Left kidney (tissue), 2 donors: Measurements from ENCODE around the gene ARHGAP12. TPM values are rescaled to one million over a fixed set of nuclear protein-coding genes. Genes with fewer than 3 reads are reported as not detected.

Source experiments
- DNase-seq: peaks from one replicate; pipeline ENCODE4 v3.0.0-alpha.2; 2013
- polyA plus RNA-seq: library from polyadenylated mRNA; unstranded; fragments of 120-200 nt; gene quantifications from one replicate; pipeline ENCODE4 v1.2.1, GENCODE V29; 2013; ENCODE audit not compliant: insufficient read length

The ARHGAP12 gene
- polyA plus RNA-seq, 1 donor, result 49.9 TPM

GRCh38 chr10:31952066-31952465 lies 23.4 kb upstream of the ARHGAP12 start:
- no peak for DNase-seq

DNA sequence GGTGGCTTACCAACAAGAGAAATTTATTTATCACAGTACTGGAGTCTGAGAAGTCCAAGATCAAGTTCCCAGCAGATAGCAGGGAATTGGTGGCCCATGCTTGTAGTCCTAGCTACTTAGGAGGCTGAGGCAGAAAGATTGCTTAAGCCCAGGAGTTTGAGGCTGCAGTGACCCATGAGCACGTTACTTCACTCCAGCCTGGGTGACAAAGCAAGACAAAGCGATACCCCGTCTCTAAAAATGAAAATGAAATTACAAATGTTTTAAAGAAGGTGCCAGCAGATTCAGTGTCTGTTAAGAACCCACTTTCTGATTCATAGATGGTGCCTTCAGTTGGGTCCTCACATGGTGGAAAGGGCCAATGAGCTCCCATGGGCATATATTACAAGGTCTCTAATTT lies 20.6 kb upstream of the ARHGAP12 start:
- no peak for DNase-seq

DNA sequence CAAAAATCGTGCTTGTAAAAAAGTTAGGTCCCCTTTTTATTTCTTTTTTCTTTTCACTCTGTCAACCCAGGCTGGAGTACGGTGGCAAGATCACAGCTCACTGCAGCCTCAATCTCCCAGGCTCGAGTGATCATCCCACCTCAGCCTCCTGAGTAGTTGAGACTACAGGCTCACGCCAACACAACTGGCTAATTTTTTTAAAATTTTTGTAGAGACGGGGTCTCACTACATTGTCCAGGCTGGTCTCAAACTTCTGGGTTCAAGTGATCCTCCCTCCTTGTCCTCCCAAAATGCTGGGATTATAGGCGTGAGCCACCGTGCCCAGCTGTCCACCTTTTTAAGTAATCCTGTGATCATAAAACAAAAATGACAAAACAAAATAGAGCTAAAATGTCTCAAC lies 19.4 kb upstream of the ARHGAP12 start:
- no peak for DNase-seq

GRCh38 chr10:31947144-31947926 lies 18.7 kb upstream of the ARHGAP12 start:
- peak; percentile 44 for DNase-seq

- no peak for DNase-seq
Measured at GRCh38 chr10:31945392-31945791, 16.8 kb upstream of the ARHGAP12 start.

DNA sequence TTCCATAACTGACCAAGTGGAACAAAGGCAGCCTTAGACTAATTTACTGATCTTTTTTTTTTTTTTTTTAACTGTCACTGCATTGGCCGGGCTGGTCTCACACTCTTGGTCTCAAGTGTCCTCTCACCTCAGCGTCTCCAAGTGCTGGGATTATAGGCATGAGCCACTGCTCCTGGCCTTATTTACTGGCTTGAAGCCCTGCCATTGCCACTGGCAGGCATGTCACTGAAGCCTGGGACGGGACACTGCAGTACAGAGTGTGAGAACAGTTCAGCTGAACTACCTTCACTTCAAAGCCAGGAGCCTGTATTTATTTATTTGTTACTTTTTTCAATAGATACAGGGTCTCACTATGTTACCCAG lies 15.4 kb upstream of the ARHGAP12 start:
- no peak for DNase-seq

DNA sequence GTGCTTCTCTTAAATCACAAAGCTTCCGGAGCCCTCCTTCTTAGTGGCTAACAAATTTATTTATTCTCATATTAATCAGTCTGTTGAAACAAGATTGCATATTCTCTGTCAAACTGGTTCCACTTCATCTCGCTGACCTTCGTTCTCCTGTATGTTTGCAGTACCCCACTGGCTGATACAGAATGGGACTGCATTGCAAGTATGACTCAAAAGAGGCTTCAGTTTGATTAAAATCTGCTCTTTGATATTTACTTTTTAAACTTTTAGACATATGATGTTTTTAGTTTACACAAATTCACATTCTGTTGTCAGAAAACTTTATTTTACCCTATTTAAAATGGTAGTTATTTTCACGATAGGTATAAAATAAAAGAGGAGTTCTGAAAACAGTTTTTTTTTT lies 14.3 kb upstream of the ARHGAP12 start:
- no peak for DNase-seq

DNA sequence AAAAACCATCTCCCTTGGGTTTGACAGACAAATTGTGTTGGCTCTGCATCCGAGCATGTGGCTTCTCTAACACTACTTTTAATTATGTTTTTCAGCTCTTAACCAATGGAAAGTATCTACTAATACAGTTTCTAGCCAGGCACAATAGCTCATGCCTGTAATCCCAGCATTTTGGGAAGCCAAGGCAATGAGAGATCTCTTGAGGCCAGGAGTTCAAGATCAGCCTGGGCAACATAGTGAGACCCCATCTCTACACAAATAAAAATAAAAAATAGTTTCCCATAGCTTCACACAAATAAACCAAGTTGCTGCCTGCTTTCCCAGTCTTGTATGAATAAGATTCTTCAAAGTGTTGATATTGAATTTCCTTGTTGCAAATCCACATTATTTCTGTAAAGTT lies 13.8 kb upstream of the ARHGAP12 start:
- DNase-seq, result no peak

DNA sequence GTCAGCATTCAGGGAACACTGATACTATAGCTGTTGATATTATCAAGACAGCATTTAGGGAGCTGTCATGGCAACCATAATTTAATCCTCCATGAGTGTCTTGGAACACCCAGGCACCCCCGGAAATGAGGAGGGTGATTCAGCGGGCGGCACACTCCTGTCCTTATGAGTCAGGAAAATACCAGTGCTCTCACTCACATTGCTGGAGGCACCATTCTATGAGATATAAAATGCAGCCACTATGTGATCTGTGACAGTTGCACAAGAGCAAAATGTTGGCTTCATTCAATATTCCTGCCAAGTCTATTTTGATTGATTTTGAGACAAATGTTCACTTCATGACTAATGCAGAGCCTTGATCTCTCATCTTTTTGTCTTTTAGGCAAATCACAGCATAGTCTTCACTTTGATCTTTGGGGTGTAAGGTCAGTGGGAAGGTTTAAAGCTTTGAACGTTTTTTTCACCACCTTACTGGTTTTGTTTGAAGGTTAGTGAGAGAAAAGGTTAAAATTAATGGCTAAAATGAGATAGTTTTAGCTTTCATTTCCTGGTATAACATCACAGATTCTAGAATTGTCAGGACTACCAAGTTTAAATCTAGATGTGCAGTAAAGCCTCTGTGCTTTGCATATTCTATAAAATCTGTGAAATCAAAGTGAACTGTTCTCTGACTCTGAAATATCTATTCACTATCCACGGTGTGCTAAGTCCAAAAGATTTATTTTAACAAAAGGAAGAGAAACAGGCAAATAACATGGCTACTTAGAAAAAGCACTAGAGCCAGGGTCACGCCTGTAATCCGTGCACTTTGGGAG lies 12.4 kb upstream of the ARHGAP12 start:
- DNase-seq, result no peak

- DNase-seq, result no peak
Measured at GRCh38 chr10:31939797-31940708, 11.4 kb upstream of the ARHGAP12 start.

GRCh38 chr10:31937371-31937770 lies 8.7 kb upstream of the ARHGAP12 start:
- no peak for DNase-seq

- no peak for DNase-seq
Measured at GRCh38 chr10:31936933-31937332, 8.3 kb upstream of the ARHGAP12 start.

- DNase-seq, result no peak
Measured at GRCh38 chr10:31936086-31936485, 7.5 kb upstream of the ARHGAP12 start.

DNA sequence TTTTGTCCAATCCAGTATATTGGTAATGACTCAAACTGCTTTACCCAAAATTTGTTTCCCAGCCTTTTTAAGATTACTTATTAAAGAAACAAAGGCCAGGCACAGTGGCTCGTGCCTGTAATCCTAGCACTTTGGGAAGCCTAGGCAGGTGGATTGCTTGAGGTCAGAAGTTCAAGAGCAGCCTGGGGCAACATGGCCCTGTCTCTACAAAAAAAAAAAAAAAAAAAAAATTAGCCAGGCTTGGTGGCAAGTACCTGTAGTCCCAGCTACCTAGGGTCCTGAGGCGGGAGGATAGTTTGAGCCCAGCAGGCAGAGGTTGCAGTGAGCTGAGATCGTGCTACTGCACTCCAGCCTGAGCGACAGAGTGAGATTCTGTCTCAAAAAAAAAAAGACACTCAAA lies 7.0 kb upstream of the ARHGAP12 start:
- no peak for DNase-seq

- DNase-seq, result no peak
Measured at GRCh38 chr10:31932838-31933237, 4.2 kb upstream of the ARHGAP12 start.

DNA sequence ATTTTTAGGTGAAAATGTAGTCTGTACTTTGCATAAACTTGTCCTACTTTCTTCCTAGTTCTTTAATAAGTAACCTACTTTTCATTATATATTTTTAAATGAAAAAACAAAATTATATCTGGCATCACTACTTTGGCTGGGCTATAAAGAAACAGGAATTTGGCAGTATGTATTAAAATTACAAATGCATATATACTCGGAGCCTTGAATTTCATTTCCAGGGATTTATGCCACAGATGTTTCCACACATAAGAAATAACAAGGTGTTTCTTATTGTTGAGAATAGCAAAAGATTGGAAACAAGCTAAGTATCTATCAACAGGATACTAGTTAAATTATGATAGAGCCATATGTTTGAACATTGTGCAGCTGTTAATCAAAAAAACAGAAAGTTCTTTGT lies 2.2 kb upstream of the ARHGAP12 start:
- no peak for DNase-seq

- no peak for DNase-seq
Measured at GRCh38 chr10:31930023-31930751, 1.6 kb upstream of the ARHGAP12 start.

DNA sequence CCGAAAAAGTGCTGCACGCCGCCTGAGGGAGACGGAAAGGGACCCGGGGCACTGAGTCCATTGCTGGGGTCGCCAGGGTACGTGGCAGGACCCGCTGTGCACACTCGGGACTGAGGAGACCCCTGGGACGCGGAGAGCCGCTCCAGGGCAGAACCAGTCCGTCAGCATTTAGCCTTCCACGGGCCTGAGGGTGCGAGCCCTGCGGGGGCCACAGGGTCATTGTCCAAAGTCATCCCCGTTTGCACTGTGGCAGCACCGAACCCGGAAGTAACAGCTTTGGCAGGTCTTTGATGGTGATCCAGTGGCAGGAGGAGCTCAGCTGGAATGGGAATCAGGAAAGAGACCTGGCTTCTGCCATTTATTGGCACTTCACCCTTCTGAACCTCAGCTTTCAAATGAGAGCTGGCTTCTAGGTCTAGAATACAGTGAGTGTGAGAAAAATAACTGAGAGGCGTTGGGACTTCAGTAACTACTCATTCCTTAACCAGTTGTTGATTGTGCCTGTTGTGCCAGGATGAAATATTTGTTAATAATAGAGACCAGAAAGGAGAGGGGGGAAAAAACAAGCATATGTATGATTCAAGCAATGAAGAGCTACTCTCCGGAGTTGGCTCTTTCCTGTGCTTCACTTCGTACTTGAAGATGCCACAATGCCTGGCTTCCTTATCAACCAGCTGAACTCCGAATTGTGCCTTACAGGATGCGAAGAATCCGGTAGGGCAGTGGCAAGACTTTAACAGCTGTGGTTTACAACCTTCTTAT lies 811 bp upstream of the ARHGAP12 start:
- no peak for DNase-seq

GRCh38 chr10:31927884-31928548 lies 615 bp downstream of the ARHGAP12 start:
- peak; percentile 46 for DNase-seq

- DNase-seq, result no peak
Measured at GRCh38 chr10:31927565-31927883, 1.1 kb downstream of the ARHGAP12 start.
